HG03432 (cell line): ENCODE data around the gene AKR7A2.
"Not testable (repeated sequence)": the region's sequence is repeated elsewhere in the genome, so short reads cannot be mapped to it uniquely, and the experiment has no call there.

Source experiments
- ATAC-seq: cut with Tn5 transposase; IDR thresholded peaks from one replicate; pipeline ENCODE4 v1.9.1; 2021; ENCODE audit warnings: mild to moderate bottlenecking, moderate library complexity; ENCODE audit not compliant: unreplicated experiment

Gene AKR7A2

GRCh38 chr1:19307794-19308508 lies 4.0 kb downstream of the AKR7A2 start:
- ATAC-seq = no peak

DNA sequence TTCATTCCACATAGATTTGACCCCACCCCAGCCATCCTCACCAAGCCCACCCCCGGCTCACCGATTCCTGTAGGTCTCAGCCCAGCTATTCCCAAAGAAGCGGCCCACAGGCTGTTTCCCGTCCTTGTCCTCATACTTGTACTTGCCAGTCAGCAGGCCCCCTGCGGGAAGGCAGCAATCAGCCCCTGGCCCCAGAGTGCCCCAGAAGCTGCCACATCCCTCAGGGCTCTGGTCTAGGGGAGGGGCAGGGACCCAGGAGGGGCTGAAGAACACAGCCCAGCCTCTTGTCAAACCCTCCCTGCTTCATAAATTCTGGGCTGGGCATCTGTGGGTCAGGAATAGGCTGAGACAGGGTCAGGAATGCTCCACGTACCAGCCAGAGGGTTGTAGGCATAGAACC lies 5.0 kb downstream of the AKR7A2 start:
- ATAC-seq = no peak

DNA sequence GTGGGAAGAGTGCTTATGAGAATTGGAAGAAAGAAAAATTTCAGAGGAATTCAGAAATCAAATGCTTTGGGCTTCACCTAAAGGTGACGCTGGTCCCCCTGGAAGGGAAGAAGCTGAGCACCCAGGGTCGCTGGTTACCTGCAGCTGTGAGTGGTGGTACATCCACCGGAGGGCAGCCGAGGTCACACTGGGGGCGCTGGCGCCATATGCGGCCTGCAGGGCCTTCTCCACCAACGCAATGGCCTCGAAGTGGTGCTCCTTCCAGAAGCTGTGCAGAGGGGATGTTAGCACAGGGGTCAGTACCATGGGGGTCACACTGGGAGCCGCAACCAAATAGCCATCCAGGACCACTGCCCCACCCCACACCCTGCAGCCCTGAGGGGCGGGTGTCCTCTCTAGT lies 6.1 kb downstream of the AKR7A2 start:
- ATAC-seq = no peak

DNA sequence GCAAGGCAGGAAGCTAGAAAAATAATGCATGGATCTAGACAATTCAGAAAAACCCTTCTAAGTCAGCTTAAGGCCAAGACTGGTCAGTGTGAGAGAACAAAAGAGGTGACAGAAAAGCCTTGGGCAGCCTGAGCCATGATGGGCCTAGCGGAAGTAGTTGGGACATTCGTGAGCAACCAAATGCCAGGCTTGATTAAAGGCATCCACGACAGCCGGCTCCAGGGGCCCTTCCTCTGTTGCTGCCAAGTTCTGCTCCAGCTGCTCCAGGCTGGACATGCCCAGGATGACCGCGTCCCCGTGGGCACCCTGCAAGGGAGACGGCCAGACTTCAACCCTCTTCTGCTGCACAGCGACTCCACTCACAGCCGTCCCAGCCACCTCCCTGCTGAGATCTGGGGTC lies 7.9 kb downstream of the AKR7A2 start:
- not testable (repeated sequence) for ATAC-seq

- no peak for ATAC-seq
Observed at GRCh38 chr1:19300211-19300610, 11.7 kb downstream of the AKR7A2 start.

GRCh38 chr1:19294638-19295037 lies 17.3 kb downstream of the AKR7A2 start:
- no peak for ATAC-seq

DNA sequence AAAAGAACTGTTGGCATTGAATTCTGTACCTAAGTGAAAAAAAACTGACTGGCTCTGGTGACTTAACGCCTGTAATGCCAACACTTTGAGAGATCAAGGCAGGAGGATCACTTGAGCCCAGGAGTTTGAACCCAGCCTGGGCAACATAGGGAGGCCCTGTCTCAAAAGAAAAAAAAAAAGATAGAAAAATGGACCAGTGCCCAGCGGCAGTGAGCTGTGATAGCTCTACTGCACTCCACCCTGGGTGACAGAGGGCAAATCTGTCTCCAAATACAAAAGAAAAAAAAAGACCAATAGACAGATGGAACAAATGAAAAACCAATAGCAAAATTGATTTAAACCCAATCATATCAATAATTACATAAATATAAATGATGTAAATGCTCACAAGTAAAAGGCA lies 22.7 kb downstream of the AKR7A2 start:
- ATAC-seq = no peak

- not testable (repeated sequence) for ATAC-seq
Observed at GRCh38 chr1:19288324-19289241, 23.4 kb downstream of the AKR7A2 start, which contains the start of gene AKR7A3. TSS of gene AKR7A3 (minus strand) at chr1:19288770. CDS start at chr1:19288709, 61 bp downstream.

DNA sequence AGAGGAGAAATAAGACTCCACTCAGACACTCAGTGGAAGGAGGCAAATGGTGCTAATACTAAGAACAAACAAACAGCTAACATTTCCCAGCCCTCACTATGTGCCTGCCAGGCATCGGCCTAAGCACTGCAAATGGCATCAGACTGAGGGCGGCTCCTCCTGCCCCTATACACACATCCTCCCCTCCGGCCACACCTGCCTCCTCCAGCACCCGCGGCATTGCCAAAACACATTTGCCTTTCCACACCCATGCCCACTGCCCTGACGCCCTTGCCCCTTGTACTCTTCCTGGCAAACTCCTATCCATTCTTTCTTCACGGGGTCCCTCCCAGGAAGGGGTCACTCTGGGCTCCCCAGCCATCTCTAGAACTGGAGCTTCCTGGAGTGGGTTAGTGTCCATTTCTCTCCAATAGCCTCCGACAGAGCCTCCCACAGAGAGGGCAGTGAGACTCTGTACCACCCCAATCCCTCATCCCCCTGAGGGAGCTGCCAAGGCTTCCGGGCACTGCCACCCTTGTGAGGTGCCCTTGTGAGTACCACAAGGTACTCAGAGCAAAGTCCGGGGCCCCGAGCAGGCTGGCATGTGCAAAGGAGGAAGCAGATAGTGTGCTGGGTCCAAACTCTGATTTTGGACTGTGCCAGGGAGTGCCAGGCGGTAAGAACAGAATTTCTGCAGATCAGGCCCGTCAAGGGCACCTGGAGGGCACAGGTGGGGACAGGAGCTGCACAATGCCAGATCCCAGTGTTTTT lies 24.3 kb downstream of the AKR7A2 start:
- ATAC-seq = no peak

GRCh38 chr1:19285807-19286206 lies 26.1 kb downstream of the AKR7A2 start:
- not testable (repeated sequence) for ATAC-seq

DNA sequence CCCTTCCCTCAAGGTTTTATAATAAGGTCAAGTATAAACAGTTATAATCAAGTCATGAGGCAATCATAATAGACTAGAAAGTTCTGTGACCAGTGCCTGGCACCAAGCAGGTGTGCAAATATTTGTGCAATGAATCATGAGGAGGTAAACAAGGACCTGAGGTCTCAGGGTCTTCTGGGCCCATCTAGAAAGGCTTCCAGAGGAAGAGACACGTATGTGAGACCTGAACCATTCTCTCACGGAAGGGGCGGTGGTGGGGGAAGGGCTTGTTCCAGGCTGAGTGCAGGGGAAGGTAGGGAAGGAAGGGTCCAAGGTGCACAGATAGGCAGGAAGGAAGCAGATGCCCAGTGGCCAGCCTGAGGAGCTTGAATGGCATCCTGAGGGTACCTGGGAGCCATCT lies 26.6 kb downstream of the AKR7A2 start:
- not testable (repeated sequence) for ATAC-seq

- ATAC-seq = no peak
Observed at GRCh38 chr1:19284881-19285280, 27.1 kb downstream of the AKR7A2 start.

DNA sequence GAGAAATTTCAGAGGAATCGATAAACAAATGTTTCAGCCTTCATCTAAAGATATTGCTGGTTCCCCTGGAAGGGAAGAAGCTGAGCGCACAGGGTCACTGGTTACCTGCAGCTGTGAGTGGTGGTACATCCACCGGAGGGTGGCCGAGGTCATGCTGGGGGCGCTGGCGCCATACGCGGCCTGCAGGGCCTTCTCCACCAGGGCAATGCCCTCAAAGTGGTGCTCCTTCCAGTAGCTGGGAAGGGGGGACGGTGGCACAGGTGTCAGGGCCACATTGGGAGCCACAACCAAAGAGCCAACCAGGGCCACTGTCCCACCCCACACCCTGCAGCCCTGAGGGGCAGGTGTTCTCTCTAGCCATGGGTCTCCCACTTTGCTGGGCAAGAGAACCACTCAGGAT lies 28.1 kb downstream of the AKR7A2 start:
- ATAC-seq = no peak

DNA sequence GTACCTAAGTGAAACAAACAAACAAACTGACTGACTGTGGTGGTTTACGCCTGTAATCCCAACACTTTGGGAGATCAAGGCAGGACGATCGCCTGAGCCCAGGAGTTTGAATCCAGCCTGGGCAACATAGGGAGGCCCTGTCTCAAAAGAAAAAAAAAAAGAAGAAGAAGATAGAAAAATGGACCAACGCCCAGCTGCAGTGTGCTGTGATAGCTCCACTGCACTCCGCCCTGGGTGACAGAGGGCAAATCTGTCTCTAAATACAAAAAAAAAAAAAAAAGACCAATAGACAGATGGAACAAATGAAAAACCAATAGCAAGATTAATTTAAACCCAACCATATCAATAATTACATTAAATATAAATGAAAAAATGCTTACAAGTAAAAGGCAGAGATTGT lies 37.3 kb downstream of the AKR7A2 start:
- ATAC-seq = no peak

- ATAC-seq = not testable (repeated sequence)
Observed at GRCh38 chr1:19273844-19274531, 38.0 kb downstream of the AKR7A2 start.

DNA sequence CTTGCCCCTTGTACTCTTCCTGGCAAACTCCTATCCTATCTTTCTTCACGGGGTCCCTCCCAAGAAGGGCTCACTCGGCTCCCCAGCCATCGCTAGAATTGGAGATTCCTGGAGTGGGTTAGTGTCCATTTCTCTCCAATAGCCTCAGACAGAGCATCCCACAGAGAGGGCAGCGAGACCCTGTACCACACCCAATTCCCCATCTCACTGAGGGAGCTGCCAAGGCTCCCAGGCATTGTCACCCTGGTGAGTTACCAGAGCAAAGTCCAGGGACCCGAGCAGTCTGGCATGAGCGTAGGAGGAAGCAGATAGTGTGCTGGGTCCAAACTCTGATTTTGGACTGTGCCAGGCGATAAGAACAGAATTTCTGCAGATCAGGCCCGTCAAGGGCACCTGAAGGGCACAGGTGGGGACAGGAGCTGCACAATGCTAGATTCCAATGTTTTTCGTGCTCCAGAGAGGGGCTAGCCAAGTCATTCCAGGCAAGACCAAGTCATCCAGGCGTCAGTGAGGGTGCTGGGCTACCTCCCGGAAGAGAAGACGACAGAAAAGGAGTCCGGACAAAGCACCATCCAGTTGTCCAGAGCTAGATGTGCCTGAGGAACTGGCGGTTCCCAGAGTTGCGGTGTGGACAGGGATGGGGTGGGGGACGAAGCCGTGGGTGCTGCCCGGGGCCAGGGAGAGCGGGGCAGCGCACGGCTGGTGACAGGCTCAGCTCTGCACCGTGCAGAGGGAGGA lies 38.7 kb downstream of the AKR7A2 start:
- ATAC-seq = no peak

GRCh38 chr1:19272064-19272463 lies 39.9 kb downstream of the AKR7A2 start:
- ATAC-seq = no peak

DNA sequence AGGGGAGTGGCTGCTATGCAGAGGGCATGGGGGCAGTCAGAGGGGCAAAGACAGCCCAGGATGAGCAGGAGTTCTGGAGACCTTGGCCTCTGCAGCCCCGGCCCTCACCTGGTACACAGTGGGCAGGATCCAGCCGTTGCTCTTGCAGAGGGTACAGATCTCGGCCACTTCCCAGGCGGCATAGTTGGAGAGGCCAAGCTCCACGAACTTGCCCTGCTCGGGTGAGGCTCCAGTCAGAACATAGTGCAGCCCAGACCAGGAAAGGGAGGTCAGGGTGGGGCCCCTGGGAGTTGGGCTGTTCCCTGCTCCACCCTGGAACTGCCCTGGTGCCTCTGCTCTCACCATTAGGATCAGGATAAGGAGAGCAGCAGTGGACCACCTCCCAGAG lies 41.6 kb downstream of the AKR7A2 start:
- not testable (repeated sequence) for ATAC-seq

GRCh38 chr1:19269427-19270342 lies 42.3 kb downstream of the AKR7A2 start:
- ATAC-seq = not testable (repeated sequence)
